Common myeloid progenitor, CD34-positive (primary cell): ENCODE data around the gene WNT5B.

Source experiments
- CTCF ChIA-PET: fragments of 350-600 bp; sonication (Branson Sonifier 250); formaldehyde crosslinking; loops from one replicate; lab custom pipeline; 2021; ENCODE audit warnings: antibody characterized with exemption; lab: Charles Lee
- POLR2A ChIA-PET: fragments of 350-600 bp; sonication (Branson Sonifier 250); formaldehyde crosslinking; loops from one replicate; lab custom pipeline; 2021; ENCODE audit warnings: antibody characterized with exemption; lab: Charles Lee
- DNase-seq, 3 donors: peaks; one replicate each; pipeline versions ENCODE4 v3.0.0 to v3.0.0-alpha.2; 2013
- H3K27ac ChIP-seq, 2 experiments: 1 replicate in 1 of 2; 2 replicates in 1 of 2; pipeline ENCODE4 v1.7.0; 2013; ENCODE audit warnings: inconsistent platforms in 2 of 2, low read length in 2 of 2, mild to moderate bottlenecking in 2 of 2, low read depth in 1 of 2, moderate library complexity in 1 of 2; ENCODE audit not compliant: severe bottlenecking in 2 of 2, insufficient read depth in 1 of 2, poor library complexity in 1 of 2
- H3K27me3 ChIP-seq, 5 experiments: replicated peaks in 2 of 5; 1 replicate in 3 of 5; 2 replicates in 2 of 5; pipeline versions ENCODE4 v1.6.1 to v1.7.0; 2013; ENCODE audit warnings: low read length in 4 of 5, mild to moderate bottlenecking in 2 of 5, moderate library complexity in 2 of 5, inconsistent platforms in 1 of 5; ENCODE audit not compliant: insufficient read depth in 5 of 5, control insufficient read depth in 4 of 5
- H3K36me3 ChIP-seq, 4 experiments: 1 replicate in 2 of 4; 2 replicates in 2 of 4; pipeline versions ENCODE4 v1.6.1 to v1.7.0; 2013; ENCODE audit warnings: low read length in 3 of 4, control low read depth in 1 of 4, mild to moderate bottlenecking in 1 of 4; ENCODE audit not compliant: control insufficient read depth in 4 of 4, insufficient read depth in 4 of 4
- H3K4me1 ChIP-seq, 4 experiments: 1 replicate in 3 of 4; 2 replicates in 1 of 4; pipeline versions ENCODE4 v1.6.1 to v1.7.1; 2013; ENCODE audit warnings: low read length in 3 of 4, mild to moderate bottlenecking in 3 of 4, control low read depth in 1 of 4, inconsistent platforms in 1 of 4, moderate library complexity in 1 of 4; ENCODE audit not compliant: control insufficient read depth in 4 of 4, insufficient read depth in 4 of 4; ENCODE audit errors: control extremely low read depth in 1 of 4
- H3K4me3 ChIP-seq, 7 experiments: 1 replicate in 4 of 7; 2 replicates in 3 of 7; pipeline versions ENCODE4 v1.5.1 to v1.7.0; 2013; ENCODE audit warnings: mild to moderate bottlenecking in 7 of 7, low read length in 6 of 7, moderate library complexity in 6 of 7, inconsistent platforms in 2 of 7, low read depth in 2 of 7, control low read depth in 1 of 7; ENCODE audit not compliant: insufficient read depth in 4 of 7, control insufficient read depth in 1 of 7; ENCODE audit errors: extremely low read depth in 1 of 7
- H3K9me3 ChIP-seq, 5 experiments: 1 replicate in 4 of 5; 2 replicates in 1 of 5; pipeline versions ENCODE4 v1.6.1 to v1.7.1; 2013; ENCODE audit warnings: low read length in 4 of 5, mild to moderate bottlenecking in 2 of 5, inconsistent platforms in 1 of 5, low read depth in 1 of 5, moderate library complexity in 1 of 5; ENCODE audit not compliant: control insufficient read depth in 4 of 5, insufficient read depth in 2 of 5; ENCODE audit errors: control extremely low read depth in 1 of 5
- WGBS: methylation state at CpG from one replicate; pipeline ENCODE4 v1.1.5; 2013; ENCODE audit not compliant: insufficient coverage; 5-methylcytosine and 5-hydroxymethylcytosine counted together

WNT5B gene

DNA sequence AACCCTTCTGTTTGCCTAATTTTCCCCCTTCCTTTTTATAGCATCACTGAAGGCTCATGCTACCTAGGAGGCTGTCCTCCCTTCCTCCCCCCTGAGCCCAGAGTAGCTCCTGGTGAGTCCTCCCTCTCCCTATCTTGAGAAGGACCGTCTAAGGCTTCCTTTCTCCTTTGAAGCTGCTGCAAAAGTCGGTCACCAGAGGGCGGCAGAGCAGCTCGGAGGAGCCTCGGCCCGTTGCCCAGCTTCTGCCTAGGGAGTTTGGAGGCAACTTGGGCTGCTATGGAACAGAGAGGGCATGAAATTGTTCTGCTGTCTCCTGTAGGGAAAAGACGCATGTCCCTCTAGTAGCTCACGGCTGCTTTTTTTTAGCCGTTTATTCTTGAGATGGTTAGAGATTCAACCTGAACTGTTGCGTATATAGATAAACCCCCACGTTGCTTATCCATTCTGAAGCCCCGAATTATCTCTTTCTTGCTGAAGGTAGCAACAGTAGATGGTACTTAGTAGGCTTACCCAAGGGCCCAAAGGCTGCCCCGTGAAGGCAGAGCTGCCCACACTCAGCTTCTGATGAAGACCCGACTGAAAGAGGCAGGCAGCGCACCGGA, 5.7 kb downstream of the WNT5B start:
- H3K4me3 ChIP-seq, result no peak overlapping the region
- ChIA-PET POLR2A (interaction anchor here (0.7 kb wide), 1 partner anchor 50 kb away, joined by 3 read pairs; no protein-coding TSS in a partner anchor), CTCF (interaction anchor here (0.6 to 10.0 kb wide), 24 partner anchors 12 to 517 kb away, joined by 3 to 160 read pairs (median 4); no protein-coding TSS in a partner anchor)
- peaks cover 2 to 24% (median 18%) of the 10 kb centered on the region in 4 experiments for H3K4me1 ChIP-seq
- peak; percentile 64 to 76 (median 66) for DNase-seq
- peaks cover 2 to 41% (median 26%) of the 10 kb centered on the region in 5 experiments for H3K27me3 ChIP-seq
- no peaks in the 10 kb centered on the region for H3K9me3 ChIP-seq
- no peak overlapping the region for H3K27ac ChIP-seq
- 64% methylated on average over 13 of the region's 16 CpGs for WGBS
- H3K36me3 ChIP-seq, result no peaks in the 10 kb centered on the region

DNA sequence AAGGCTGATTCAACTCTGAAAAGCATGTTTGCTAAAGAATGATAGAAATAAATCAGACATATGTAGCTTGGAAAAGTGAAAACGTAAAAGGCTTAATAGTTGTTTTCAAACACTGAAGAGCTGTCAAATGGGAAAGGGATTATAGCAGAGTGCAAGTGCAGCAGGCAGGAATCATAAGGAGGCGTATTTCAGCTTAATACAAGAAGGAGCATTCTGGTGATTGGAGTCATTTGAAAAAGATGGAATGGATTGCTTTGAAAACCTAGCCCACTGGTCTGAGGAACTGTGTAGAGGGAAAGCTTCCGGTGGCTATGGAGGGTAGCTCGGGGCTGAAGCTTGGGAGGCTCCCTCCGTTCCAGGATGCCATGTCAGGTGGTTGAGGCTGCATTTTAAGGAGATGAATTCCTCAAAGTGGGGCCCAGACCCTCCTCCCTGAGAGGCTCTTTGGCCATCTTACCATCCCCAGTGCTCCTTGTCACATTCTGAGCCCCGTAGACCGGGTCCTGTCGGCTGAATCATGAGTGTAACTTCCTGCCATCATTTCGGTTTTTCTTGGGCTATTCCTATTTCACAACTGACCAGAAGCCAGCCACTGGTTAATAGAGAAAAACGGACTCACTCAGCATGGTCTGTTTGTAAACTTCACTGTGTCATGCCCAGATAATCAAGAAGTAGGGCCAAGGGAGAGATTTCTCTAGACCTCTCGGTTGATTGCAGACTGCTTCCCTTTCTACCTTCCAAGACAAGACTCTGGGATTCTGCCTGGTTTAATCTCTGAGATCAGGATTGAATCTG, 6.5 kb downstream of the WNT5B start:
- H3K4me3 ChIP-seq, result no peak overlapping the region
- DNase-seq, result no peak
- WGBS, result 86% methylated on average over 8 of the region's 11 CpGs
- ChIA-PET POLR2A (interaction anchor here (0.6 kb wide), 1 partner anchor 796 kb away, joined by 3 read pairs; no protein-coding TSS in a partner anchor), CTCF (interaction anchor here (0.7 to 10.0 kb wide), 21 partner anchors 12 to 518 kb away, joined by 3 to 160 read pairs (median 5); no protein-coding TSS in a partner anchor)
- H3K36me3 ChIP-seq, result no peaks in the 10 kb centered on the region
- H3K27ac ChIP-seq, result no peak overlapping the region
- no peaks in the 10 kb centered on the region for H3K9me3 ChIP-seq
- H3K4me1 ChIP-seq, result peaks cover 2 to 16% (median 10%) of the 10 kb centered on the region in 4 experiments
- peaks cover 2 to 33% (median 24%) of the 10 kb centered on the region in 5 experiments for H3K27me3 ChIP-seq

DNA sequence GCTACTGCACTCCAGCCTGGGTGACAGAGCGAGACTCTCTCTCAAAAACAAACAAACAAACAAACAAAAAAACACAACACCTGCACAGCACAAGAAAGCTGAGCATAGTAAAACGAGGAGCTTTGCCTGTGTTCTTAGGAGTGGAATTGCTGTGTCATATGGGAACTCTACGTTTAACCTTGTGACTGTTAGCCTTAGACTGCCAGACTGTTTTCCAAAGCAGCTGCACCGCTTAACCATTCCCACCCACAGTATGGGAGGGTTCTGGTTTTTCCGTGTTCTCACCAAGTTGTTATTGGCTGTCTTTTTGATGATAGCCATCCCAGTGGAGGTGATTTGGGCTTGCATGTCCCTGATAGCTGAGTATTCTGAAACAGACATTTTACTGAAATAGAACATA, 9.2 kb downstream of the WNT5B start:
- WGBS, result no CpG with 5 or more reads among the region's 5 CpGs
- CTCF ChIA-PET, result interaction anchor here (0.6 to 2.0 kb wide), 6 partner anchors 10 to 302 kb away, joined by 3 to 5 read pairs (median 4); no protein-coding TSS in a partner anchor
- peak in 1 of 3 donors; percentile 33 for DNase-seq
- Histone ChIP-seq H3K4me3 (no peak overlapping the region), H3K27me3 (peaks cover 0 to 7% (median 5%) of the 10 kb centered on the region in 5 experiments), H3K9me3 (no peaks in the 10 kb centered on the region), H3K36me3 (no peaks in the 10 kb centered on the region), H3K27ac (no peak overlapping the region), H3K4me1 (peaks cover 0 to 6% (median 3%) of the 10 kb centered on the region in 4 experiments)
- POLR2A ChIA-PET, result no interaction called here

DNA sequence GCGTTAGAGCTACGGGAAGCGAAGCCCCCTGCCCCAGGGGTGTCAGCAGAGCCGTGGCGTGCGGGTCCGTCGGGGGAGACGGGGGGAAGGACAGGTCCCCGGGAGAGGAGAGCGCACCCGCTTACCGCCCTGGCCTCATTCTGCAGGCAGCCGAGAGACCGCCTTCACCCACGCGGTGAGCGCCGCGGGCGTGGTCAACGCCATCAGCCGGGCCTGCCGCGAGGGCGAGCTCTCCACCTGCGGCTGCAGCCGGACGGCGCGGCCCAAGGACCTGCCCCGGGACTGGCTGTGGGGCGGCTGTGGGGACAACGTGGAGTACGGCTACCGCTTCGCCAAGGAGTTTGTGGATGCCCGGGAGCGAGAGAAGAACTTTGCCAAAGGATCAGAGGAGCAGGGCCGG, 10.5 kb downstream of the WNT5B start:
- Histone ChIP-seq H3K4me1 (peaks cover 0 to 6% (median 6%) of the 10 kb centered on the region in 4 experiments), H3K27ac (no peak overlapping the region), H3K36me3 (no peaks in the 10 kb centered on the region), H3K4me3 (no peak overlapping the region), H3K9me3 (no peaks in the 10 kb centered on the region), H3K27me3 (peaks cover 0 to 5% (median 0%) of the 10 kb centered on the region in 5 experiments)
- 90% methylated on average over 39 of the region's 40 CpGs for WGBS
- CTCF ChIA-PET, result interaction anchor here (2.0 to 3.0 kb wide), 2 partner anchors 19 to 151 kb away, joined by 4 to 12 read pairs; no protein-coding TSS in a partner anchor
- POLR2A ChIA-PET, result no interaction called here
- DNase-seq, result no peak

DNA sequence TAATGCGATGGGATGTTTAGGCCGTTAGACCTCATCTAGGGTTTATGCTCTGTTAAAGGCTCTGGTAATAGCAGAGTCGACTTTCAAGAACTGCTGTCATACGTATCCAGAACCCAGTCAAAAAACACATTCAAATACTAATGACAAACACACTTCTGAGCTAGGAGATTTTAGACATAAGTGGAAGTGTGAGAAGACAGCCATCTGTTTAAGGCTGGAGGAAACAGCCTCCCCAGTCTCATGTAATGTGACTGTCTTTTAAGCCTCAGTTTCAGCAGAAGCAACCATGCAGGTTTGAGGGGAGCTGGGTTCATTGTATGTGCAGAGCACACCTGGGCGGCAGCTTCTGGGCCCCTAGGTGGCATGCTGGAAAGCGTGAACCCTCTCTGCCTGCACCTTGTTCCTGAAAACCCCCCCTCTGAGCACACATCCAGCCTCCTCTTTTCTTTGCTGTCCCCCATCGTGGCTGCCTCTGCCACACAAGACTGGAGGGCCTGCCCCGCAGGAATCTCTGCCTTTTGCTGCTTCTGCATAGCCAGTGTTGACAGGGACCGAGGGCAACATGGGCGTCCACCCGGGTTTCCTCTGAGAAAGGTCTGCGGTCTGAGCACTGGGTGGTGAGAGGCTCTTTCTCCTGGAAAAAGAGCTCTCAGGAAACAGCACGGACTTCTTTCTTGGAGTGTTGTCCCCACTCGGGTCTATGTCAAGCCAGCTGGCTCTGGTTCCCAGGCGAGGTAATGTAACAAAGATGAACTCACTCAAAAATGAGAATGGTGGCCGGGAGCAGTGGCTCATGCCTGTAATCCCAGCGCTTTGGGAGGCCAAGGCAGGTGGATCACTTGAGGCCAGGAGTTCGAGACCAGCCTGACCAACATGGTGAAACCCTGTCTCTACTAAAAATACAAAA, 11.6 kb downstream of the WNT5B start:
- DNase-seq, result no peak
- H3K4me3 ChIP-seq, result no peak overlapping the region
- no peaks in the 10 kb centered on the region for H3K36me3 ChIP-seq
- H3K27me3 ChIP-seq, result peaks cover 0 to 2% (median 0%) of the 10 kb centered on the region in 5 experiments
- ChIA-PET POLR2A (no interaction called here), CTCF (interaction anchor here (0.7 to 3.0 kb wide), 3 partner anchors 9 to 485 kb away, joined by 3 to 12 read pairs (median 3); no protein-coding TSS in a partner anchor)
- H3K4me1 ChIP-seq, result peaks cover 0 to 8% (median 6%) of the 10 kb centered on the region in 4 experiments
- no peak overlapping the region for H3K27ac ChIP-seq
- no peaks in the 10 kb centered on the region for H3K9me3 ChIP-seq
- WGBS, result 97% methylated on average over 15 of the region's 18 CpGs

DNA sequence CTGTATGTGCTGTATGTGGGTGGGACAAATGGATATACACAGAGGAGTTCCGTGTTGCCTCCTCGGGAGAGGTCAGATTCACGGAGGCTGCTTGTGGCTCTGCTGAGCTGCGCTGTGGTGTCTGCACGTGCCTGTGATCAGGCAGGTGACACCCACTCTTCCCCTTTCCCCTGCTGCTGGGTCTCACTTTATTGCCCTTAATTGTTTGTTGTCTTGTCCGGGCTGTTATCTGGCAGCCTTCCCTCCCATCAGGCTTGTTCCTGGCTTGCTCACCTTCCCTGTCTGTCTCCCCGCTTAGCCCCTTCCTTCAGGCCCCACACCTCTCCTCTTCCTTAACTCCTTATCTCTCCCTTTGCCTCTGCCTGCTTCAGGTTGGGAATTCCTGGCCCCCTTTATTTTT, 13.5 kb downstream of the WNT5B start:
- no peaks in the 10 kb centered on the region for H3K27me3 ChIP-seq
- WGBS, result 93% methylated on average over 7 of the region's 7 CpGs
- no peak overlapping the region for H3K27ac ChIP-seq
- no peaks in the 10 kb centered on the region for H3K9me3 ChIP-seq
- no peak overlapping the region for H3K4me3 ChIP-seq
- no peaks in the 10 kb centered on the region for H3K36me3 ChIP-seq
- ChIA-PET POLR2A (no interaction called here), CTCF (interaction anchor here (1.4 to 17.1 kb wide), 3 partner anchors 10 to 149 kb away, joined by 3 to 160 read pairs (median 26); partner anchors contain the start of gene WNT5B)
- H3K4me1 ChIP-seq, result peaks cover 0 to 14% (median 7%) of the 10 kb centered on the region in 4 experiments
- DNase-seq, result no peak
